Neural cell (in vitro differentiated cells): ENCODE data around the gene FSTL5. TPM values are rescaled to one million over a fixed set of nuclear protein-coding genes. Genes with fewer than 3 reads are reported as not detected.

ENCODE experiments used
- H2AFZ ChIP-seq: fragments of 200-600, 300-800 bp; sonication (generic), shearing (Covaris generic); 2 replicates; pipeline ENCODE4 v1.6.0; 2014; ENCODE audit warnings: low read depth, mild to moderate bottlenecking, antibody characterized with exemption, low read length, moderate library complexity
- H3F3A ChIP-seq: fragments of 200-600 bp; shearing (Covaris generic); 2 replicates; pipeline ENCODE4 v1.6.1; 2016; ENCODE audit warnings: mild to moderate bottlenecking, moderate library complexity, mixed read lengths, antibody characterized with exemption, low read length; ENCODE audit not compliant: insufficient read depth, poor library complexity, severe bottlenecking
- H3K27ac ChIP-seq: fragments of 200-600, 300-800 bp; sonication (generic), shearing (Covaris generic); 2 replicates; pipeline ENCODE4 v1.5.1; 2014; ENCODE audit warnings: mild to moderate bottlenecking, low read length, moderate library complexity
- H3K27me3 ChIP-seq: fragments of 300-800, 200-600 bp; sonication (generic), shearing (Covaris generic); 2 replicates; pipeline ENCODE4 v1.6.0; 2014; ENCODE audit warnings: mild to moderate bottlenecking, low read depth, low read length, moderate library complexity; ENCODE audit not compliant: insufficient read depth
- H3K36me3 ChIP-seq: fragments of 300-800, 200-600 bp; sonication (generic), shearing (Covaris generic); 2 replicates; pipeline ENCODE4 v1.5.1; 2014; ENCODE audit warnings: mild to moderate bottlenecking, antibody characterized with exemption, low read length, moderate library complexity; ENCODE audit not compliant: insufficient read depth
- H3K4me2 ChIP-seq: fragments of 300-800, 200-600 bp; sonication (generic), shearing (Covaris generic); 2 replicates; pipeline ENCODE4 v1.6.0; 2014; ENCODE audit warnings: mild to moderate bottlenecking, low read length
- H3K4me3 ChIP-seq: fragments of 300-800, 200-600 bp; sonication (generic), shearing (Covaris generic); 2 replicates; pipeline ENCODE4 v1.5.1; 2014; ENCODE audit warnings: mild to moderate bottlenecking, low read length, moderate library complexity
- H3K79me2 ChIP-seq: fragments of 200-600 bp; shearing (Covaris generic); replicated peaks from 2 replicates; pipeline ENCODE4 v1.6.0; 2014; ENCODE audit warnings: mild to moderate bottlenecking, low read length, moderate library complexity; ENCODE audit not compliant: insufficient read depth
- H3K9ac ChIP-seq: fragments of 300-800, 200-600 bp; sonication (generic), shearing (Covaris generic); 2 replicates; pipeline ENCODE4 v1.6.1; 2016; ENCODE audit warnings: mild to moderate bottlenecking, low read length, mixed read lengths
- H3K9me2 ChIP-seq: fragments of 200-600 bp; shearing (Covaris generic); 2 replicates; pipeline ENCODE4 v1.6.1; 2016; ENCODE audit warnings: mild to moderate bottlenecking, low read length, mixed read lengths; ENCODE audit not compliant: insufficient read depth
- H3K9me3 ChIP-seq: fragments of 200-600, 300-800 bp; sonication (generic), shearing (Covaris generic); 2 replicates; pipeline ENCODE4 v1.6.1; 2016; ENCODE audit warnings: mild to moderate bottlenecking, mixed run types, low read length, moderate library complexity, mixed read lengths
- H4K20me1 ChIP-seq: fragments of 200-600 bp; shearing (Covaris generic); 2 replicates; pipeline ENCODE4 v1.6.1; 2016; ENCODE audit warnings: mild to moderate bottlenecking, mixed run types; ENCODE audit not compliant: insufficient read depth
- CTCF ChIP-seq: fragments of 450-650 bp; IDR thresholded peaks from 2 replicates; pipeline ENCODE4 v1.5.1; 2014; ENCODE audit warnings: antibody characterized with exemption, mild to moderate bottlenecking, moderate library complexity; ENCODE audit not compliant: poor library complexity, severe bottlenecking
- EP300 ChIP-seq: fragments of 450-650 bp; conservative IDR thresholded peaks from 2 replicates; pipeline ENCODE4 v1.6.1; 2014; ENCODE audit warnings: antibody characterized with exemption, mild to moderate bottlenecking, moderate library complexity; ENCODE audit not compliant: poor library complexity, severe bottlenecking
- EZH2 ChIP-seq: fragments of 200-600, 300-800 bp; shearing (Covaris generic), sonication (generic); IDR thresholded peaks from 2 replicates; pipeline ENCODE4 v1.6.1; 2014; ENCODE audit warnings: antibody characterized with exemption, low read length, borderline replicate concordance, mild to moderate bottlenecking; ENCODE audit not compliant: insufficient read depth, poor library complexity, severe bottlenecking
- MXI1 ChIP-seq: fragments of 450-650 bp; conservative IDR thresholded peaks from 2 replicates; pipeline ENCODE4 v1.6.1; 2014; ENCODE audit warnings: antibody characterized with exemption, mild to moderate bottlenecking; ENCODE audit not compliant: poor library complexity, severe bottlenecking
- POLR2AphosphoS5 ChIP-seq: IDR thresholded peaks from 2 replicates; pipeline ENCODE4 v1.6.1; 2012
- REST ChIP-seq: IDR thresholded peaks from 2 replicates; pipeline ENCODE4 v1.6.1; 2012; ENCODE audit warnings: borderline replicate concordance
- SMC3 ChIP-seq: fragments of 450-650 bp; conservative IDR thresholded peaks from 2 replicates; pipeline ENCODE4 v1.6.1; 2014; ENCODE audit warnings: antibody characterized with exemption, mild to moderate bottlenecking, moderate library complexity; ENCODE audit not compliant: poor library complexity
- TAF1 ChIP-seq: IDR thresholded peaks from 2 replicates; pipeline ENCODE4 v1.6.1; 2012; ENCODE audit warnings: low read depth
- polyA plus RNA-seq: library from polyadenylated mRNA; depleted of rRNA; stranded (reverse); fragments of >200 nt; gene quantifications from 2 replicates; pipeline ENCODE4 v1.2.3, GENCODE V29; 2014

FSTL5 gene
- polyA plus RNA-seq, 1 donor from 2014 or later = 6.8 TPM

DNA sequence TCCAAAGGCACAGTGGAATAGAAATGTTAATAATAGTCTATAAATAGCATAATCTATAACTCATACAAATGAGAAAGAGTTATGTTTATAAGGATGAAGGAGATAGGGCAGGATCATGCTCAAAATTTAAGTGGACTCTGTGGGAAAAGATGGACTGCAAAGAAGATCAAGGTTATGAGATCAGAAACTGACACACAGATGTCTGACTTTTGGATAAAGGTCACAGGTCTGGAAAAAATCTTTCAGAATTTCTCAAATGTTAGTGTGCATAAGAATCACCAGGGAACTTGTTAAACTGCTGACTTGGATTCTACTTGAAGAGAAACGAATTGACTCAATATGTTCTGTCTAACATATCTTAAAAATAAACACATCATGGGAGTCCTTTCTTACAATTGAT is 104.1 kb downstream of the FSTL5 start:
- Histone ChIP-seq H3K36me3 (no peaks in the 10 kb centered on the region), H3F3A (no peaks in the 10 kb centered on the region), H3K4me3 (no peak overlapping the region), H3K27me3 (no peaks in the 10 kb centered on the region), H2AFZ (no peak overlapping the region), H3K9ac (no peak overlapping the region), H3K4me2 (no peak overlapping the region), H4K20me1 (no peaks in the 10 kb centered on the region), H3K9me3 (no peaks in the 10 kb centered on the region), H3K9me2 (no peaks in the 10 kb centered on the region), H3K79me2 (no peaks in the 10 kb centered on the region), H3K27ac (no peak overlapping the region)
- TF ChIP-seq EZH2 = no peak
- no peak for TF ChIP-seq SMC3

- no peak for TF ChIP-seq SMC3
- TF ChIP-seq POLR2AphosphoS5 = no peak
- no peak for TF ChIP-seq CTCF
- TF ChIP-seq TAF1 = no peak
- no peak for TF ChIP-seq MXI1
- TF ChIP-seq REST = peak; percentile 33
- TF ChIP-seq EP300 = no peak
- no peak for TF ChIP-seq EZH2
- H3F3A ChIP-seq = no peaks in the 10 kb centered on the region
Observed at GRCh38 chr4:162056990-162057389, 106.8 kb downstream of the FSTL5 start.

DNA sequence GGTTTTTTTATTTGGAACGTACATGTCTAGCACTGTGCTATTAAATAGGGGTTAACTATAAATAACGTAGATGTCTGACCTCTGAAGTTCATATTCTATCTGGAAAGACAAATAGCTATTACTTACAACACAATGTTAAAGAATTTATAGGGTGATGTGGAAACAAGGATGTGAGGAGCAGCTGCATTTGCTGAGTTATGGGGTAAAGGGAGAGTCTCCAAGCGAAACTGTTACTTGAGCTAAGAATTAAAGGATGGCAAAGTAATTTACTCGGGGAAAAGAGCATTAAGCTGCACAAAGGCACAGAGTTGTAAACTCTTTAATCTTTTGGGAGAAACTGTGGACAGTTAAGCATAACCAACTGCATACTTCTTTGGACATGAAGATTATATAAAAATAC is 117.7 kb downstream of the FSTL5 start:
- no peaks in the 10 kb centered on the region for H3K36me3 ChIP-seq
- no peak overlapping the region for H3K9ac ChIP-seq
- no peaks in the 10 kb centered on the region for H3K79me2 ChIP-seq
- H3F3A ChIP-seq = no peaks in the 10 kb centered on the region
- no peak overlapping the region for H3K27ac ChIP-seq
- no peak for TF ChIP-seq CTCF
- TF ChIP-seq EP300 = no peak
- H3K9me3 ChIP-seq = no peaks in the 10 kb centered on the region
- no peaks in the 10 kb centered on the region for H4K20me1 ChIP-seq
- H3K27me3 ChIP-seq = no peaks in the 10 kb centered on the region
- no peak overlapping the region for H2AFZ ChIP-seq
- no peak overlapping the region for H3K4me2 ChIP-seq
- no peak overlapping the region for H3K4me3 ChIP-seq
- no peaks in the 10 kb centered on the region for H3K9me2 ChIP-seq

More at GRCh38 chr4:162056990-162057389, 106.8 kb downstream of the FSTL5 start:
- H3K27ac ChIP-seq = no peak overlapping the region
- H3K9me2 ChIP-seq = no peaks in the 10 kb centered on the region
- H4K20me1 ChIP-seq = no peaks in the 10 kb centered on the region
- H3K4me3 ChIP-seq = no peak overlapping the region
- H3K9me3 ChIP-seq = no peaks in the 10 kb centered on the region
- no peak overlapping the region for H3K4me2 ChIP-seq
- H2AFZ ChIP-seq = no peak overlapping the region
- H3K36me3 ChIP-seq = no peaks in the 10 kb centered on the region
- H3K9ac ChIP-seq = no peak overlapping the region
- no peaks in the 10 kb centered on the region for H3K79me2 ChIP-seq
- H3K27me3 ChIP-seq = no peaks in the 10 kb centered on the region
